ENCODE data around the gene FBXL5.

The FBXL5 gene

GRCh38 chr4:15695240-15695699 lies 40.1 kb upstream of the FBXL5 start:
- no peak overlapping the region for H3K27ac ChIP-seq
- TF ChIP-seq ZFX (IDR thresholded peaks at IDR 0.05): no peak
- TF ChIP-seq, protein P1, sequence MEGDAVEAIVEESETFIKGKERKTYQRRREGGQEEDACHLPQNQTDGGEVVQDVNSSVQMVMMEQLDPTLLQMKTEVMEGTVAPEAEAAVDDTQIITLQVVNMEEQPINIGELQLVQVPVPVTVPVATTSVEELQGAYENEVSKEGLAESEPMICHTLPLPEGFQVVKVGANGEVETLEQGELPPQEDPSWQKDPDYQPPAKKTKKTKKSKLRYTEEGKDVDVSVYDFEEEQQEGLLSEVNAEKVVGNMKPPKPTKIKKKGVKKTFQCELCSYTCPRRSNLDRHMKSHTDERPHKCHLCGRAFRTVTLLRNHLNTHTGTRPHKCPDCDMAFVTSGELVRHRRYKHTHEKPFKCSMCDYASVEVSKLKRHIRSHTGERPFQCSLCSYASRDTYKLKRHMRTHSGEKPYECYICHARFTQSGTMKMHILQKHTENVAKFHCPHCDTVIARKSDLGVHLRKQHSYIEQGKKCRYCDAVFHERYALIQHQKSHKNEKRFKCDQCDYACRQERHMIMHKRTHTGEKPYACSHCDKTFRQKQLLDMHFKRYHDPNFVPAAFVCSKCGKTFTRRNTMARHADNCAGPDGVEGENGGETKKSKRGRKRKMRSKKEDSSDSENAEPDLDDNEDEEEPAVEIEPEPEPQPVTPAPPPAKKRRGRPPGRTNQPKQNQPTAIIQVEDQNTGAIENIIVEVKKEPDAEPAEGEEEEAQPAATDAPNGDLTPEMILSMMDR (conservative IDR thresholded peaks at IDR 0.05): no peak

GRCh38 chr4:15694431-15694830 lies 39.3 kb upstream of the FBXL5 start:
- H3K27ac ChIP-seq: no peak overlapping the region
- no peak for TF ChIP-seq ZFX (IDR thresholded peaks at IDR 0.05)
- TF ChIP-seq, protein P1 (conservative IDR thresholded peaks at IDR 0.05): no peak

- no peak overlapping the region for H3K27ac ChIP-seq
- TF ChIP-seq, protein P1 (conservative IDR thresholded peaks at IDR 0.05): no peak
- no peak for TF ChIP-seq ZFX (IDR thresholded peaks at IDR 0.05)
Measured at GRCh38 chr4:15692602-15693001, 37.4 kb upstream of the FBXL5 start.

GRCh38 chr4:15691346-15692135 lies 36.4 kb upstream of the FBXL5 start:
- no peak overlapping the region for H3K27ac ChIP-seq
- TF ChIP-seq ZFX (IDR thresholded peaks at IDR 0.05): no peak
- TF ChIP-seq, protein P1 (conservative IDR thresholded peaks at IDR 0.05): no peak

- H3K27ac ChIP-seq: no peak overlapping the region
- TF ChIP-seq, protein P1 (conservative IDR thresholded peaks at IDR 0.05): no peak
- no peak for TF ChIP-seq ZFX (IDR thresholded peaks at IDR 0.05)
Measured at GRCh38 chr4:15690020-15690809, 35.1 kb upstream of the FBXL5 start.

GRCh38 chr4:15689540-15689939 lies 34.4 kb upstream of the FBXL5 start:
- TF ChIP-seq, protein P1 (conservative IDR thresholded peaks at IDR 0.05): no peak

GRCh38 chr4:15688051-15688450 lies 32.9 kb upstream of the FBXL5 start:
- TF ChIP-seq, protein P1 (conservative IDR thresholded peaks at IDR 0.05): no peak
- TF ChIP-seq ZFX (IDR thresholded peaks at IDR 0.05): no peak
- H3K27ac ChIP-seq: no peak overlapping the region

More at GRCh38 chr4:15689540-15689939, 34.4 kb upstream of the FBXL5 start:
- no peak overlapping the region for H3K27ac ChIP-seq

Data from C4-2B (cell line).